ENCODE results near the gene MGAT5.

DNA sequence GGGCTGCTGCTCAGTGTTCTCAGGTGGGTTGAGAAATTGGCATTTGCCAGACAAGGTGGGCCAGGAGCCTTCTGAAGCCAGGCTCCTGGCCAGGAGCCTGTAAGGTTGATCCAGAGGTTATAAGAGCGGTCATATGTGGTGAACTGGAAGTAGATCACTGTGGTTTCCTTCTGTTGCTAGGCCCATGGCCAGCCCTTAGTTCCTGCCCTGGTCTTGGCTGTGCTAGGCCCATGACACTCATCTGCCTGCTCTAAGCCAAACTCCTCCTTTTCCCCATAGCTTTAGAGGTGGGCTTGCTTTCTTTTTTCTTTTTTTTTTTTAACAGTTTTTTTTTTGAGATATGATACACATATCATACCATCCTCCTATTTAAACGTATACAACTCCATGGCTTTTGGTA lies 5.0 kb upstream of the MGAT5 start:
- TF ChIP-seq, protein P1, sequence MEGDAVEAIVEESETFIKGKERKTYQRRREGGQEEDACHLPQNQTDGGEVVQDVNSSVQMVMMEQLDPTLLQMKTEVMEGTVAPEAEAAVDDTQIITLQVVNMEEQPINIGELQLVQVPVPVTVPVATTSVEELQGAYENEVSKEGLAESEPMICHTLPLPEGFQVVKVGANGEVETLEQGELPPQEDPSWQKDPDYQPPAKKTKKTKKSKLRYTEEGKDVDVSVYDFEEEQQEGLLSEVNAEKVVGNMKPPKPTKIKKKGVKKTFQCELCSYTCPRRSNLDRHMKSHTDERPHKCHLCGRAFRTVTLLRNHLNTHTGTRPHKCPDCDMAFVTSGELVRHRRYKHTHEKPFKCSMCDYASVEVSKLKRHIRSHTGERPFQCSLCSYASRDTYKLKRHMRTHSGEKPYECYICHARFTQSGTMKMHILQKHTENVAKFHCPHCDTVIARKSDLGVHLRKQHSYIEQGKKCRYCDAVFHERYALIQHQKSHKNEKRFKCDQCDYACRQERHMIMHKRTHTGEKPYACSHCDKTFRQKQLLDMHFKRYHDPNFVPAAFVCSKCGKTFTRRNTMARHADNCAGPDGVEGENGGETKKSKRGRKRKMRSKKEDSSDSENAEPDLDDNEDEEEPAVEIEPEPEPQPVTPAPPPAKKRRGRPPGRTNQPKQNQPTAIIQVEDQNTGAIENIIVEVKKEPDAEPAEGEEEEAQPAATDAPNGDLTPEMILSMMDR (IDR thresholded peaks at IDR 0.05; ENCODE audit: low read depth, low read length): no peak
- TF ChIP-seq EZH2phosphoT487 (IDR thresholded peaks at IDR 0.05; ENCODE audit: low read depth): no peak

Data from OCI-LY3 (cell line).